HEK293T (cell line): ENCODE measurements around the gene ADAM22.
A peak's percentile ranks its signal among the peaks of the same experiment; 100 is the strongest.

Experiments
- CTCF ChIA-PET: fragments of 350-600 bp; formaldehyde crosslinking; extraction: SDS; loops from one replicate; lab custom pipeline; 2021; ENCODE audit warnings: antibody characterized with exemption, inconsistent platforms; lab: Yijun Ruan, JAX
- POLR2A ChIA-PET: fragments of 350-600 bp; formaldehyde crosslinking; extraction: SDS; loops from one replicate; lab custom pipeline; 2020; ENCODE audit warnings: antibody characterized with exemption, inconsistent platforms; lab: Yijun Ruan, JAX
- DNase-seq: peaks from one replicate; pipeline ENCODE4 v3.0.0; 2012; ENCODE audit warnings: mixed read lengths; ENCODE audit errors: extremely low spot score
- ARNT ChIP-seq: fragments of 450-650 bp; IDR thresholded peaks from 2 replicates; pipeline ENCODE4 v1.6.1; 2017; ENCODE audit warnings: mild to moderate bottlenecking
- BHLHE40 ChIP-seq: fragments of 450-650 bp; IDR thresholded peaks from 2 replicates; pipeline ENCODE4 v1.6.1; 2016; ENCODE audit warnings: mild to moderate bottlenecking, moderate library complexity, borderline replicate concordance
- CTBP1 ChIP-seq: fragments of 450-650 bp; IDR thresholded peaks from 2 replicates; pipeline ENCODE4 v1.6.1; 2016; ENCODE audit warnings: borderline replicate concordance
- ELF4 ChIP-seq: fragments of 450-650 bp; IDR thresholded peaks from 2 replicates; pipeline ENCODE4 v1.6.1; 2017; ENCODE audit warnings: antibody characterized with exemption
- FOXA1 ChIP-seq: fragments of 450-650 bp; IDR thresholded peaks from 2 replicates; pipeline ENCODE4 v1.6.1; 2016; ENCODE audit warnings: mild to moderate bottlenecking
- FOXK2 ChIP-seq: fragments of 450-650 bp; IDR thresholded peaks from 2 replicates; pipeline ENCODE4 v1.6.1; 2016; ENCODE audit warnings: mild to moderate bottlenecking
- FOXM1 ChIP-seq: fragments of 450-650 bp; IDR thresholded peaks from 2 replicates; pipeline ENCODE4 v1.6.1; 2017; ENCODE audit warnings: mild to moderate bottlenecking, borderline replicate concordance
- HDGF ChIP-seq: fragments of 450-650 bp; IDR thresholded peaks from 2 replicates; pipeline ENCODE4 v1.6.1; 2017; ENCODE audit warnings: antibody characterized with exemption, borderline replicate concordance
- L3MBTL2 ChIP-seq: fragments of 450-650 bp; conservative IDR thresholded peaks from 2 replicates; pipeline ENCODE4 v1.6.1; 2016; ENCODE audit warnings: mild to moderate bottlenecking
- LEF1 ChIP-seq: fragments of 450-650 bp; IDR thresholded peaks from 2 replicates; pipeline ENCODE4 v1.6.1; 2017; ENCODE audit warnings: mild to moderate bottlenecking, borderline replicate concordance
- NFRKB ChIP-seq: fragments of 450-650 bp; IDR thresholded peaks from 2 replicates; pipeline ENCODE4 v1.6.1; 2016; ENCODE audit warnings: mild to moderate bottlenecking, moderate library complexity
- SP1 ChIP-seq: fragments of 450-650 bp; IDR thresholded peaks from 2 replicates; pipeline ENCODE4 v1.6.1; 2017
- SUZ12 ChIP-seq: fragments of 450-650 bp; IDR thresholded peaks from 2 replicates; pipeline ENCODE4 v1.6.1; 2016; ENCODE audit warnings: mild to moderate bottlenecking
- TARDBP ChIP-seq: fragments of 450-650 bp; IDR thresholded peaks from 2 replicates; pipeline ENCODE4 v1.6.1; 2016
- ZNF384 ChIP-seq: fragments of 450-650 bp; IDR thresholded peaks from 2 replicates; pipeline ENCODE4 v1.6.1; 2016
- TF ChIP-seq, protein P1 (sequence below): fragments of 450-650 bp; IDR thresholded peaks from 2 replicates; pipeline ENCODE4 v1.6.1; 2016

The ADAM22 gene

DNA sequence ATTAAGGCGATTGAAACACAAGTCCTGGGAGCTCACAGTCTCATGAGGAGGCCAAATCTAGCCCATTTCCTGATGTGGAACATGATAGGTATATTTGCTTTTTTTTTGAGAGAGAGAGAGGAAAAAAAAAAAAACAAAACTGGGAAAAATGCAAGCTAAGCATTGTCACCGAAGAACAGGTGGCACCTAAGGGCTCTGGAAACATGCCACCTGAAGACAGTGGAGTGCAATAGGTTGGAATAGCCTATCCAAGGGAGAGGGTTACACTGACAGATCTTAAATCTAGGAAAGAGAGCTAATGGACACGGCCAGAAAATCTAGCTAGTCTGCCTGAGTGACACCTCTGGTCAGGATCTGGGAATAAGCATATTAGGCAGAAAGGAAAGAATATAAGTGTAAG is 175.6 kb downstream of the ADAM22 start:
- no peak for TF ChIP-seq NFRKB
- no peak for TF ChIP-seq SP1
- no peak for TF ChIP-seq ARNT
- no peak for TF ChIP-seq FOXA1
- TF ChIP-seq BHLHE40 = no peak
- no peak for TF ChIP-seq FOXK2
- CTCF ChIA-PET = no interaction called here
- POLR2A ChIA-PET = no interaction called here
- DNase-seq = no peak

DNA sequence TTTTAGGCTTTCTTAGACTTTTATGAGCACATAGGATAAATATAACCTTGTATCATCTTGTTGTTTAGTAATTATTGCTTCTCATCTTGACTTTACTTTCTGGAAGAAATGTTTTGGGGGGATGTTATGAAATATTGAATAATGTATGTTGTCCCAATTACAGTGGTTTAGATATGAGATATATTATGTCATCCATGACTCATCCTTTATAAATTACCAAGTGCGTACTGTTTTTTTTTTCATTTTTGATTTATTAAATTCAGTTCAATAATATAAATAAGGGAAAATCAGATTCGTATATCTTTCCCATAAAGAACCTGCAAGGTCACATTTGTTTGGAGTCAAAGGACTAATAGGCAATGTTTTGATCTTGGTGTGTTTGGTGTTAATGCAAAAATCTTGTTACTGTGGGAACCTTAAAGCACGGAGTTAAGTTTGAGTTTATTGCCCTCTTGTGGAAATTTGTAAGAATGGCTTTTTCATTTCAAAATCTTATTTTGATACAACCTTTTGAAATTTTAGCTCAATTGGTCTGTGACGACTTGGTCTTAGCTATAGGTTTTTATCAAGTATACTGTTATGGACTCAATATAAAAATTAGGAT is 177.2 kb downstream of the ADAM22 start:
- ChIA-PET POLR2A (no interaction called here), CTCF (interaction anchor here (1.1 kb wide), 1 partner anchor 314 kb away, joined by 3 read pairs; no protein-coding TSS in a partner anchor)
- peak; percentile 42 for DNase-seq
- TF ChIP-seq ELF4 (no peak), SUZ12 (no peak), LEF1 (no peak), CTBP1 (no peak), NFRKB (no peak), HDGF (no peak), ZNF384 (no peak), L3MBTL2 (no peak)
- TF ChIP-seq, protein P1, sequence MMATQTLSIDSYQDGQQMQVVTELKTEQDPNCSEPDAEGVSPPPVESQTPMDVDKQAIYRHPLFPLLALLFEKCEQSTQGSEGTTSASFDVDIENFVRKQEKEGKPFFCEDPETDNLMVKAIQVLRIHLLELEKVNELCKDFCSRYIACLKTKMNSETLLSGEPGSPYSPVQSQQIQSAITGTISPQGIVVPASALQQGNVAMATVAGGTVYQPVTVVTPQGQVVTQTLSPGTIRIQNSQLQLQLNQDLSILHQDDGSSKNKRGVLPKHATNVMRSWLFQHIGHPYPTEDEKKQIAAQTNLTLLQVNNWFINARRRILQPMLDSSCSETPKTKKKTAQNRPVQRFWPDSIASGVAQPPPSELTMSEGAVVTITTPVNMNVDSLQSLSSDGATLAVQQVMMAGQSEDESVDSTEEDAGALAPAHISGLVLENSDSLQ = no peak

DNA sequence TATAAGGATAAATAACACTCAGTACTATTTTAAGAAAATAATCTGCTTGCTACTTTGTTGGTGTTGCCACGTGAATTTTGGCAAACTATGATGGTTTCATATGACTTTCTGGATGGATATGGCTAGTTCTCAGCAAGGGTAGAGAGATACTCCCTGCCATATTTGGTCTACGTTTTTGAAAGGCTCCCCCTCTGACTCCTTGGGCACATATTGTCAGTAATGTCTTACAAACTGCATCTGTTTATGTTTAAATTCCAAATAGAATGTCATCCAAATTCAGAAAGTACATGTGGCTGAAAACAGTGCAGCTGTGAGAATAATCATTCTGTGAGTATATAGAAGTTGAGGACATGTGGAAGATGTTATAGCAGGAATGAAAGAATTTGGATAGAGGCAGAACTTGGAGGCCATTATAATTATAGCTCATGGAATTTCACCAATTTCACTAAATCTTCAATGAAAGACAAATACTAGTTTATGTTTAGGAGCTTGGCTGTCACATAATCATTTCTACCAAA is 178.0 kb downstream of the ADAM22 start:
- no peak for DNase-seq
- POLR2A ChIA-PET = no interaction called here
- CTCF ChIA-PET = interaction anchor here (1.1 kb wide), 1 partner anchor 315 kb away, joined by 3 read pairs; no protein-coding TSS in a partner anchor
- TF ChIP-seq, protein P1 = no peak
- TF ChIP-seq TARDBP = no peak
- TF ChIP-seq ARNT = no peak
- no peak for TF ChIP-seq SP1
- TF ChIP-seq LEF1 = no peak
- no peak for TF ChIP-seq ZNF384
- no peak for TF ChIP-seq HDGF
- no peak for TF ChIP-seq FOXK2
- TF ChIP-seq NFRKB = no peak
- TF ChIP-seq L3MBTL2 = no peak
- no peak for TF ChIP-seq SUZ12
- TF ChIP-seq FOXM1 = no peak
- no peak for TF ChIP-seq FOXA1
- no peak for TF ChIP-seq ELF4
- TF ChIP-seq CTBP1 = no peak
- TF ChIP-seq BHLHE40 = no peak

DNA sequence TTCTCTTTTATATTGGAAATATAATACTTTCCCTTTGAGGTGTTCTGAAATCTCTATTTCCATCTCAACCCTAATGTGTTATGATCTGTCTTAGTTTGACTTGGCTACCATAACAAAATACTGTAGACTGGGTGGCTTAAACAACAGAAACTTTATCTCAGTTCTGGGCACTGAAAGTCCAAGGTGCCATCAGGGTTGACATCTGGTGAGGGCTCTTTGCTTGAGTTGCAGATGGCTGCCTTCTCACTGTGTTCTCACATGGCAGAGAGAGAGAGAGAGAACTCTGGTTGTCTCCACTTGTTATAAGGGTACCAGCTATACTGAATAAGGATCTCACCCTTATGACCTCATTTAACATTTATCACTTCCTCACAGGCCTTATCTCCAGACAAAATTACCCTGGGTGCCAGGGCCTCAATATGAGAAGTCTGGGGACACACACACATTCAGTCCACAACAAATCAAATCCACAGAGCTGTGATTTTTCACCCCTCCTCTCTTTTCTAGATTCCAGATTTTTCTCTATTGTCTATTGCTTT is 181.3 kb downstream of the ADAM22 start:
- TF ChIP-seq, protein P1 = no peak
- ChIA-PET CTCF (no interaction called here), POLR2A (no interaction called here)
- DNase-seq = no peak

DNA sequence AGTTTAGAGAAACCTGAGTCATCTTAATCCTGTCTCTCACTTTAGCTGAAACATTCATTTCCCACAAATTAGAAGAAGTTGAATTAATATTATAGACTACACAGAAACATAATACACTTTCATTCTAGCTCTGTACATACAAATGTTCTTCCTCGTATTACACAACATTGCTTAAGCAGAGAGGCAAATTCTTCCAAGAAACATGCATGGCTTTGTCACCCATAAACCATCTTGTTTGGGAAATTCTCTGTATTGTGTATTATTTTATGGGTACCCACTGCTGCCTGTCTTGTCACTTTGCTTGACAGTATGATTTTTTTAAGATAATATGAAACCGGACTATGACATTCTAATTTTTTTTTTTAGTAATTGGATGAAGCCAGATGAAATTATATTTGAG is 181.8 kb downstream of the ADAM22 start:
- ChIA-PET CTCF (no interaction called here), POLR2A (no interaction called here)
- DNase-seq = no peak
- TF ChIP-seq NFRKB (no peak), ARNT (no peak), FOXK2 (no peak), SUZ12 (no peak), SP1 (no peak), ZNF384 (no peak), FOXM1 (no peak), L3MBTL2 (no peak), TARDBP (no peak), ELF4 (no peak), BHLHE40 (no peak), LEF1 (no peak), CTBP1 (no peak), HDGF (no peak)
- TF ChIP-seq, protein P1 = no peak

DNA sequence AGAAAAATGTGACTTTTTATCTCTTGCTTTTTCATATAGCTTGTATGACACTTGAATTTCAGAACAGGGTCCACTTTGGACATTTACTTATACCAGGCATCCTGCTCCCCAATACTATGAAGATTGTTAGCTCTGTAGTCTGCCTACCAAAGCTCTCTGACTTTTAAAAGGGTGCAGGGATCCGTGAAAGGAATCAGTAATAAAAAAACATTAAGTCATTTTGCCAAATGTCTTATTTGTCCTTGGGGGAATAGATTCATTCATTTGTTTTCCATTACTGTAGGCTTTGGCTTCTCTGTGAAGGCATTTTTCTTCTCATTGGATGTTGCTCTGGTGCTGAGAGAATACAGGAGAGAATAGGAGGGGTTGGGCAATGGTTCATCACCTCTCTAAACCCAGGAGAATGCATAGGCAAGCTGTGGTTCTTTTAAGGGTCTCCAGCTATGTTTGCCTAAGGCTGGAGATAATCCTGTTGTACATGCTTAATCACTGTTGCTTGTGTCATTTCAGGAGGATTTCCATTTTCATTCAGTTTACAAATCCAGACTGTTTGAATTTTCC is 182.3 kb downstream of the ADAM22 start:
- no peak for TF ChIP-seq CTBP1
- POLR2A ChIA-PET = no interaction called here
- DNase-seq = no peak
- CTCF ChIA-PET = no interaction called here
